Liver (tissue), 9 donors: ENCODE measurements around the gene SNX32. TPM values are rescaled to one million over a fixed set of nuclear protein-coding genes. Genes with fewer than 3 reads are reported as not detected.

Source experiments
- DNase-seq: peaks from one replicate; pipeline ENCODE4 v3.0.0-alpha.2; 2017; ENCODE audit warnings: low spot score
- H3K27ac ChIP-seq, 2 donors: one replicate each; pipeline ENCODE4 v1.7.0; 2013; ENCODE audit warnings: inconsistent platforms in 2 of 2, low read length in 2 of 2, control low read depth in 1 of 2, low read depth in 1 of 2, mild to moderate bottlenecking in 1 of 2
- H3K27me3 ChIP-seq, 4 donors: one replicate each; pipeline versions ENCODE4 v1.6.1 to v1.7.0; 2013; ENCODE audit warnings: low read length in 3 of 4, inconsistent platforms in 1 of 4, mild to moderate bottlenecking in 1 of 4, moderate library complexity in 1 of 4; ENCODE audit not compliant: control insufficient read depth in 4 of 4, insufficient read depth in 4 of 4
- H3K36me3 ChIP-seq, 4 donors: one replicate each; pipeline versions ENCODE4 v1.6.1 to v1.7.0; 2013; ENCODE audit warnings: low read length in 3 of 4, mild to moderate bottlenecking in 3 of 4, low read depth in 1 of 4, moderate library complexity in 1 of 4; ENCODE audit not compliant: control insufficient read depth in 4 of 4, insufficient read depth in 3 of 4
- H3K4me1 ChIP-seq, 4 donors: one replicate each; pipeline versions ENCODE4 v1.6.1 to v1.7.0; 2013; ENCODE audit warnings: low read length in 3 of 4, mild to moderate bottlenecking in 3 of 4, moderate library complexity in 1 of 4; ENCODE audit not compliant: control insufficient read depth in 4 of 4, insufficient read depth in 4 of 4
- H3K4me3 ChIP-seq, 3 donors: one replicate each; pipeline versions ENCODE4 v1.6.1 to v1.7.0; 2013; ENCODE audit warnings: low read length in 3 of 3, control low read depth in 1 of 3, low read depth in 1 of 3, mild to moderate bottlenecking in 1 of 3
- H3K9ac ChIP-seq, 2 donors: one replicate each; pipeline ENCODE4 v1.7.0; 2013; ENCODE audit warnings: low read length in 2 of 2, mild to moderate bottlenecking in 2 of 2, moderate library complexity in 2 of 2, control low read depth in 1 of 2, low read depth in 1 of 2
- H3K9me3 ChIP-seq, 4 donors: one replicate each; pipeline versions ENCODE4 v1.6.1 to v1.7.0; 2013; ENCODE audit warnings: low read length in 3 of 4; ENCODE audit not compliant: control insufficient read depth in 4 of 4
- ATF3 ChIP-seq: IDR thresholded peaks from 2 replicates; pipeline ENCODE4 v1.6.1; 2016; ENCODE audit warnings: antibody characterized with exemption
- CTCF ChIP-seq: fragments of 150-350 bp; IDR thresholded peaks from 2 replicates; pipeline ENCODE4 v1.5.1; 2017; ENCODE audit warnings: improper control_type of control experiment, low read depth, low read length; ENCODE audit not compliant: missing input control
- EGR1 ChIP-seq, 2 donors: IDR thresholded peaks; 2 replicates each; pipeline ENCODE4 v1.6.1; 2016 to 2018; ENCODE audit warnings: antibody characterized with exemption in 2 of 2, low read depth in 2 of 2
- FOXA1 ChIP-seq: IDR thresholded peaks from 2 replicates; pipeline ENCODE4 v1.6.1; 2016; ENCODE audit warnings: antibody characterized with exemption
- GABPA ChIP-seq, 2 donors: IDR thresholded peaks in 1 of 2; conservative IDR thresholded peaks in 1 of 2; 2 replicates each; pipeline ENCODE4 v1.6.1; 2016; ENCODE audit warnings: antibody characterized with exemption in 2 of 2, mild to moderate bottlenecking in 1 of 2, moderate library complexity in 1 of 2
- HNF4A ChIP-seq, 2 donors: conservative IDR thresholded peaks; 2 replicates each; pipeline ENCODE4 v1.6.1; 2016; ENCODE audit warnings: antibody characterized with exemption in 2 of 2, mild to moderate bottlenecking in 2 of 2
- HNF4G ChIP-seq: IDR thresholded peaks from 2 replicates; pipeline ENCODE4 v1.6.1; 2016; ENCODE audit warnings: antibody characterized with exemption
- JUND ChIP-seq, 2 donors: IDR thresholded peaks; 2 replicates each; pipeline ENCODE4 v1.6.1; 2016; ENCODE audit warnings: antibody characterized with exemption in 2 of 2
- MAX ChIP-seq: IDR thresholded peaks from 2 replicates; pipeline ENCODE4 v1.6.1; 2016; ENCODE audit warnings: antibody characterized with exemption
- RAD21 ChIP-seq, 2 donors: IDR thresholded peaks; 2 replicates each; pipeline ENCODE4 v1.6.1; 2016; ENCODE audit warnings: antibody characterized with exemption in 2 of 2, mild to moderate bottlenecking in 2 of 2
- REST ChIP-seq: IDR thresholded peaks from 2 replicates; pipeline ENCODE4 v1.6.1; 2016; ENCODE audit warnings: antibody characterized with exemption, mild to moderate bottlenecking
- RXRA ChIP-seq, 2 donors: IDR thresholded peaks; 2 replicates each; pipeline ENCODE4 v1.6.1; 2017 to 2018; ENCODE audit warnings: antibody characterized with exemption in 2 of 2, mild to moderate bottlenecking in 1 of 2
- SP1 ChIP-seq: IDR thresholded peaks from 2 replicates; pipeline ENCODE4 v1.6.1; 2018; ENCODE audit warnings: antibody characterized with exemption, mild to moderate bottlenecking
- ZBTB33 ChIP-seq: IDR thresholded peaks from 2 replicates; pipeline ENCODE4 v1.6.1; 2016; ENCODE audit warnings: antibody characterized with exemption
- WGBS: extraction: QIAGEN DNeasy Blood & Tissue Kit; methylation state at CpG from one replicate; pipeline ENCODE4 v1.1.7; 2013; 5-methylcytosine and 5-hydroxymethylcytosine counted together
- polyA plus RNA-seq, 2 donors: library from polyadenylated mRNA; stranded (reverse) in 1 of 2; unstranded in 1 of 2; fragments of 200-250 nt in 1 of 2; fragments of >200 nt in 1 of 2; fragmentation: Nextera tagmentation in 1 of 2; extraction: Ambion mirVana in 1 of 2; gene quantifications; one replicate each; pipeline versions ENCODE4 v1.2.1 to v1.2.3, GENCODE V29; 2013 to 2015
- total RNA-seq, 2 donors: library from RNA; depleted of rRNA; stranded (reverse); fragments of >200 nt; gene quantifications; one replicate each; pipeline ENCODE4 v1.2.3, GENCODE V29; 2014
- donor health status: healthy.
- donor health status: healthy.
- donor health status: healthy.
- donor health status: healthy.
- donor health status: healthy.

The SNX32 gene
- total and polyA plus RNA-seq, 4 donors, result under 0.01 to 0.38 (median 0.06) TPM

- Histone ChIP-seq H3K4me3 (no peak overlapping the region), H3K27ac (no peak overlapping the region)
- no peak for TF ChIP-seq GABPA (IDR thresholded peaks at IDR 0.05 in 1 of 2, conservative IDR thresholded peaks at IDR 0.05 in 1 of 2)
- TF ChIP-seq ZBTB33, result no peak
- no peak for TF ChIP-seq RAD21 (IDR thresholded peaks at IDR 0.05)
- no peak for TF ChIP-seq EGR1 (IDR thresholded peaks at IDR 0.05; ENCODE audit: low read depth in 2 of 2)
- TF ChIP-seq ATF3, result no peak
- no peak for TF ChIP-seq FOXA1
- TF ChIP-seq SP1, result no peak
- TF ChIP-seq REST, result no peak
- TF ChIP-seq HNF4A (conservative IDR thresholded peaks at IDR 0.05), result no peak
Observed at GRCh38 chr11:65816696-65817095, 17.1 kb upstream of the SNX32 start.

GRCh38 chr11:65817312-65817834, 16.4 kb upstream of the SNX32 start:
- no peaks in the 10 kb centered on the region for H3K36me3 ChIP-seq
- H3K4me1 ChIP-seq, result peaks cover 0 to 16% (median 11%) of the 10 kb centered on the region in 4 donors
- H3K27ac ChIP-seq, result peak overlapping the region; percentile 62 to 80
- no peaks in the 10 kb centered on the region for H3K9me3 ChIP-seq
- no peaks in the 10 kb centered on the region for H3K27me3 ChIP-seq
- WGBS, result 67% methylated on average over 5 of the region's 5 CpGs
- no peak for TF ChIP-seq GABPA (IDR thresholded peaks at IDR 0.05 in 1 of 2, conservative IDR thresholded peaks at IDR 0.05 in 1 of 2)
- TF ChIP-seq MAX, result no peak
- TF ChIP-seq ZBTB33, result no peak
- TF ChIP-seq RAD21 (IDR thresholded peaks at IDR 0.05), result no peak
- no peak for TF ChIP-seq ATF3
- TF ChIP-seq HNF4G, result no peak
- no peak for TF ChIP-seq RXRA (IDR thresholded peaks at IDR 0.05)
- no peak for TF ChIP-seq CTCF
- TF ChIP-seq SP1, result no peak
- TF ChIP-seq FOXA1, result no peak
- no peak for TF ChIP-seq REST
- TF ChIP-seq EGR1 (IDR thresholded peaks at IDR 0.05; ENCODE audit: low read depth in 2 of 2), result no peak
- TF ChIP-seq JUND (IDR thresholded peaks at IDR 0.05), result no peak
- H3K9ac ChIP-seq, result peak overlapping the region; percentile 54 to 89
- peak overlapping the region; percentile 62 to 75 (median 64) for H3K4me3 ChIP-seq
- no peak for DNase-seq

More at GRCh38 chr11:65816696-65817095, 17.1 kb upstream of the SNX32 start:
- H3K9ac ChIP-seq, result no peak overlapping the region
- no peaks in the 10 kb centered on the region for H3K27me3 ChIP-seq
- peaks cover 0 to 16% (median 11%) of the 10 kb centered on the region in 4 donors for H3K4me1 ChIP-seq
- H3K9me3 ChIP-seq, result no peaks in the 10 kb centered on the region
- H3K36me3 ChIP-seq, result no peaks in the 10 kb centered on the region
- 97% methylated on average over 3 of the region's 3 CpGs for WGBS
- no peak for DNase-seq
